Kidney tubule cell (primary cell): Measurements from ENCODE around the gene TMEM89.

Experiments
- DNase-seq: peaks from one replicate; pipeline ENCODE4 v3.0.0-alpha.2; 2018; ENCODE audit warnings: low spot score

The TMEM89 gene

DNA sequence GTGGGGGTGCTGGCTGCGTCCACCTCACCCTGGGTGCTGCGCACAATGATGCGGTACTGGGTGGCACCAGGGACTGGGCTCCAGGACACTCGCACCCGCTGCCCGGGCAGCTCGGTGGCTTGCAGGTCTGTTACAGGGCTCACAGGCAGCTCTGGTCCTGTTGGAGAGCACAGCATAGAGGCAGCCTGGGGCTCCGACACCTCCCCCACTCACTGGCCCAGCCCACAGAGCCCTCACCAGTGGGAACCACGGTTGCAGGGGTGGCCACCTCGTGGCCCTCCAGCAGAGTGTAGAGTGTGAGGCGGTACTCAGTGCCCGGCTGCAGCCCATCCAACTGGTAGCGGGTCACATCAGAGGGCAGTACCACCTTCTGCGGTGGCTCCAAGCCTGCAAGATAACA is 30.1 kb downstream of the TMEM89 start:
- DNase-seq = no peak

DNA sequence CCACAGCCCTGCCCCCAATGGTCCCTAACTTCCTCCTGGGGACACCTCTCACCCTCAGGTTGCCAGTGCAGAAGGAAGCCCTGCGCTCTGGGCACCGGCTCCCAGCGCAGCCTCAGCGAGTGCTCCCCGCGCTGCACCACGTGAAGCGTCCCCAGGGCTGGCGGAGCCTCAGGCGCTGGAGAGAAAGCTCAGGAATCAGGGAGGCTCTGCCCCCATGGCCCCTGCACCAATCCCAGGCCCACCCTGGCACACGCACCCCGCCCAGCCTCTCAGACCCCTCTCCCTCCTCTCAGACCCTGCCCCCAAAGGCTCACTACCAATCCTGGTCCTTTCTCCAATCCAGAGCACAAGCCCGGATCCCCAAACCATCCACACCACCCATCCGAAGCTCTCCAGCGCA is 33.3 kb downstream of the TMEM89 start:
- no peak for DNase-seq

DNA sequence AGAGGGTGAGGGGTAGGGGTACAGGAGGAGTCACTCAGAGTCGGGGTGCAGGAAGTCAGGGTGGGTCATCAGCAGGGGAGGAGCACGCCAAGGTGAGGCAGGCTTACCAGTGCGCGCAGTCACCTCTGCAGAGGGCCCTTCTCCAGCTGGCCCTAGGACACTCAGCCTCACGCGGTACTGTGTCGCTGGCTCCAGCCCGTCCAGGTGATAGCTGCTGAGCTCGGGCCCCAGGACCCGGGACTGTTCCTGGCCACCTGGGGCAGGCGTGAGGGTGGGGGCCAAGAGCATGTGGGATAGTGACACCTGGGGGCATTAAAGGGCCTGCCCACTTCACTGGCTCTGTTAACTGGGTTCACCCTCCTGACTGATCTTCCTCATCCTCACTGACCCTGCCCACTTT is 33.9 kb downstream of the TMEM89 start:
- no peak for DNase-seq

DNA sequence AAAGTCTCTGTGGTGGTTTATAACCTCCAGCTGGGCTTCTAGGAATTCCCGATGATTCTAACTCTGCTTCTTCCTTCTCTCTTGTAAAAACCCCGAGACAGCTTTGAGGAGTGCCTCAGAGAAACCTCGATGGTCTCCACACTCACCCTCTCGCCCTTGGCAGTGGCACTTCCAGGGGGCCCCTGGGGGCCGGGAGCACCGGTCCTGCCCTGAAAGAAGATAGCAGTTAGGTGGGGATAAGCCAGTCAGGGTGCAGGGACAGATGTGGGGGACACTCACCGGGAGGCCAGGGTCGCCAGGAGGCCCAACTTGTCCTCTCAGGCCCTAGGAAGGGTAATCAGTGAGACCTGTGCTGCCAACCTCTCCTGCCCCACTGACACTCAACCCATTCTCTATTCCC is 36.2 kb downstream of the TMEM89 start:
- no peak for DNase-seq

DNA sequence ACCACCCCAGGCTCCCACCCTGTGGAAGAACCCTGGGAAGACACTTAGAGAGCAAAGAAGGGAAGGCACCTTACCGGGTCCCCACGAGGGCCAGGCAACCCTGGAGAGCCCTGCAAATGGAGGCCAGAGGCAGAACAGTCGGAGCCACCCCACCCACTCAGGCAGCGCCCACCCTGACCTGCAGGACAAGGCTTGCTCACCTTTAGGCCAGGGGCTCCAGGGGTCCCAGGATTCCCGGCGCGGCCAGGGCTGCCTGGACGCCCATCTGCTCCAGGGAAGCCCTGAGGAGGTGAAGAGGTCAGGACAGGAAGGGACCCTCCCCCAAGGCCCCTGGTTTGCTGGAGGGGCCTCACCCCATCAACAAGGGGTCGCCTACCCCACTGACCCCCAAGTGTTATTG is 36.7 kb downstream of the TMEM89 start:
- no peak for DNase-seq

DNA sequence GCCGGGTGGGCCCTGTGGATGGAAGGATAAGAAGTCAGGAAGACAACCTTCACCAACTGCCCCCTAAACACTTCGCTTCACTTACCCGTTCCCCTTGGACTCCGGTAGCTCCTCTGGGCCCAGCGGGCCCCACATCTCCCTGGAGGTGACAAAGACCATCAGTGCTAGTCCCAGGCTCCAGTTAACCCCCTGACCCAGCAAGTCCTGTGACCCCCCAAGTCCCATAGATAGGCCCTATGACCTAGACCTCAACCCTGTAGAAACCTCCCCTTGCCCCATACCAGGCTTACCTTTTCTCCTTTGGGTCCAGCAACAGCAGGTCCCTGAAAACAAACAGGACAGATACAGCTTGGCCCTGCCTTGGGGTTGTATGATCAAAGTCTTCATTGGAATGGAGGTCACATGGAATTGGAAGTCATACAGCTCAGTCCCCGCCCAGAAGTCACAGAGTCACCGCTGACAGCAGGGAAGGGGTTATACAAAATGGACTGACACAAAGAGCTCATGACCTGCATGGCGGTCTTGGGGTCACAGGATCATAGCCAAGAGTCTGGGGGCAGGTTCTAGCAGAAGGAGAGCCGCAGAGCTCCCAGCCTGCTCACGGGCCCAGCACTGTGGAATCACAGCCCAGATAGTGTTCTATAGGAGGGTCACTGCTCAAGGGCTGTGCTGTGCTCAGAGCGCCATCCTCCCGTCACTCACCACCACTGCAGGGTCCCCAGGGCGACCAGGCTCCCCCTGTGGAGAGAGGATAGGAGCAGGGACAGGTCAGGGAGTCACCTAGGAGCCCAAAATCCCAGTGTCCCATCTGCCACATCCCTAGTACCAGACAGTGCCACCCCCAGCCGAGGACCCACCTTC is 39.7 kb downstream of the TMEM89 start:
- no peak for DNase-seq

DNA sequence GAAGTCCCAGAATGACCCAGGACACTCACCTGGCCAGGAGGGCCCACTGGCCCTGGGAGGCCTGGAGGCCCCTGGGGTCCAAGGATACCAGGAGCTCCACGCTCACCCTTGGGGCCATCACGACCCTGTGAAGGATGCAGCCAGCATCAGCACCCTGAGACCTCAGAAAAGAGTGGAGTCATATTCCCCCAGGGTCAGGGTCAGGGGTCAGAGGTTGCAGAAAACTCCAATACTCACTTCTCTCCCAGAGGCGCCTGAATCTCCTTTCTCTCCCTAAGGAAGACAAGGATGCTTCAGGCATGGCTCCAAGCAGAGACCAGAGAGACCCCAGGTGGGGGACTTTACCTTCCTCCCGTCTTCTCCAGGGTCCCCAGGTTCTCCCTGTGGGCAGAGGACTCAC is 44.9 kb downstream of the TMEM89 start:
- no peak for DNase-seq

DNA sequence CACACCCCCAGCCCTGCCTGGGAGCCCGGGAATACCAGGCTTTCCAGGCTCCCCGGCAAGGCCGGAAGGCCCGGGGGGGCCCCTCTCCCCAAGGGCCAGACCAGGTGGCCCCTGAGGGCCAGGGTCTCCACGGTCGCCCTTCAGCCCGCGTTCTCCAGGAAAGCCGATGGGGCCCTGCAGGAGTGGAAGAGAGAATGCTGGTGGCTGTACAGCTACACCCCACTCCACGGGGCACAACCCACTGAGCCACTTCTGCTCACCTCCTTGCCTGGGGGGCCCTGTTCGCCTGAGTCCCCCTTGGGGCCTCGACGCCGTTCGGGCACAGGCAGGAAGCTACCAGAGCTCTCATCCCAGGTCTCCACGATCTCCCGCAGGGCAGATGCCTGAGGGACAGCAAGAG is 46.2 kb downstream of the TMEM89 start:
- no peak for DNase-seq

DNA sequence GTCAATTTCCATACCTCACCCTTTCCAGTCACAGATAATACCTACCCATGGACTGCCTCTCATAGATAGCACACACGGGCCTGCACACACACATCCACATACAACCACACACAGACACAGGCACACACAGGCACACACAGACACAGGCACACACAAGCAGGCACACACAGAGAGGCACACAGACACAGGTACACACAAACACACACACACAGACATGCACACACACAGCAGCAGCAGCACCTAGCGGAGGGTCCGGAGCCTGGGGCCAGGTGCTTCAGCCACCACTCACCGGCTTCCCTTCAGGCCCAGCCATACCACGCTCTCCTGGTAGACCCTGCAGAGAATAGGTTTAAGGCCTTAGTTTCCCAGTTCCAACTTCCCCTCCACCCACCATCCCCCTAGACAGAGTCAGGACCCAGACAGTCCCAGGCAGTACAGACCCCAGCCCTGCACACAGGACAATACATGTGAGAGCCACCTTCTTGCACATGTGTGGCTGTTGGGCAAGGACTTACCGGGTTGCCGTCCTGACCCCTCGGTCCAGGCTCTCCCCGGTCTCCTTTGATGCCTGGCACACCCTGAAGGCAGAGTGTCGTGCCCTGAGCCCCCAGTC is 47.5 kb downstream of the TMEM89 start:
- DNase-seq = no peak

DNA sequence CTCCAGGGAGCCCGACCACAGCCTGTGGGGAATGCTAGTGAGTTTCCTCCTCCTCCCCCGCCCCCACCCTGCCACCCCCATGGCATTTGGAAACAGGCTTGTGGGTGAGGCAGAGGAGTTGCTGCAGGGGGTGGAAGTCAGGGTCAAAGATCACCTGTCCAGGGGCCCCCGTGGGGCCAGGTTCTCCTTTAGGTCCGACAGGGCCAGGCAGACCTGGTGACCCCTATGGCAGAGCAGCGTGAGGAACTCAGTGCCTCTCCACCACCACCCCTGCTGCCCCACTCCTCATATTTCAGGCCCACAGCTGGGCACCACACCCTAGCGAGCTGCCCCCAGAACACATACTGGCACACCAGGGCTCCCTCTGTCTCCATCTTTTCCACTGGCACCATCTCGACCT is 49.1 kb downstream of the TMEM89 start:
- no peak for DNase-seq

DNA sequence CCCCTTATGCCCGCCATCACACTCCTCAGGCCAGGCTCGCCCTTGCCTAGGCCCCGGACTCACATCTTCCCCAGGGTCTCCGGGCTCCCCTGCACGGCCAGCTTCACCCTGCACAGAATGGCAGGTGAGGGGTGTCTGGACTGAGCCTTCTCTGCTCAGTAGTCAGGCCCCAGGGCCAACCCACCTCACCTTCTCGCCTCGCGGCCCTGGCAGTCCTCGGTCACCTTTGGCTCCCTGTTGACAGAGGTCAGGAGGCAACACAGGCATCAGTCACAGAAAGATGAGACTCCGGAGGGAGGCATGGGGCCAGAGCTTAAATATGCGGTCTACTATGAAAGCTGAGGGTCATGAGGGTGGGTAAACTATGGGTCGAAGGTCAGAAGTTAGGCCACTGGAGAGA is 49.6 kb downstream of the TMEM89 start:
- no peak for DNase-seq
